Measurements from ENCODE around the gene TXNDC12.
"Not testable (repeated sequence)": the region's sequence is repeated elsewhere in the genome, so short reads cannot be mapped to it uniquely, and the experiment has no call there.

TXNDC12 gene

DNA sequence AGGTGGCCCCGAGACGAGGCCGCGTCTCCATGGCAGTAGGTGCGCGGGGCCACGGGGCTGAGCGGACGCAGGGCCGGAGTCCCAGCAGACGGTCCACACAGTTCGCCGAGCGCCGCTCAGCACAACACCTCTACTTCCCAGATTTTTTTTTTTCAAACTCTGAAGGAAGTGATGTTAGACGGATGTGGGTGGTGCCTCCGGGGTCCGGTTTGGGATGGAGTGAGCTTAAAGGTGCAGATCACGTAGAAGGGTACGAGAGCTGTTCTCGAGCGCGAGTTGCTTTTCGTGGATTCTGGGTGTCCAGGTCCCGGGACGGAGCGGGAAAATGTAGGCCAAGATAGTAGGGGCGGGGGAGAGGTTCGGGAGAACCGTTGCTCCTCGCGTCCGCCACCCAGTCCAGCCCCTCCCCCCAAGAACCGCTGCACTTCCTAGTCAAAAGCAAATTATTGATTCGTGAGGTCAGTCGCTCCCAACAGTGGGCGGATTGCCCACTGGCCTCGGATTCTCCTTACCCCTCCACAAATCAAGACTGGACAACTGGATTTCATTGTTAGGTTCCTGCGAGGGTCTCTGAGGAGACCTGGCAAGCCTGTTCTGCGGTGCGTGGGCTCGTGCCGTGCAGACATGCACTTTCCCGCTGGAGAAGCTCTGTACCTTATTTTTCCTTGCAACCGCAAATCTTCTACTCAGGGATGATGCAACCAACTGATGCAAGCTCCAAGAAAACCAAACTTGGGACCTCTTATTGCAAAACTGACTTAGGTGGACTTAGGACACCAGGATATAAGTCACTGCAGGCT, at the start of gene TXNDC12:
TXNDC12 (minus strand) TSS at position 126 of the 800 bp plus-strand sequence; CDS start at position 31, 95 bp downstream.
- peak; percentile 58 for DNase-seq (ENCODE audit: low read depth)

GRCh38 chr1:52102336-52103013, 47.5 kb upstream of the TXNDC12 start:
- no peak for DNase-seq (ENCODE audit: low read depth)

GRCh38 chr1:52098139-52098871, 43.3 kb upstream of the TXNDC12 start:
- DNase-seq (ENCODE audit: low read depth): no peak

- DNase-seq (ENCODE audit: low read depth): no peak
Measured at GRCh38 chr1:52096216-52096615, 41.2 kb upstream of the TXNDC12 start.

DNA sequence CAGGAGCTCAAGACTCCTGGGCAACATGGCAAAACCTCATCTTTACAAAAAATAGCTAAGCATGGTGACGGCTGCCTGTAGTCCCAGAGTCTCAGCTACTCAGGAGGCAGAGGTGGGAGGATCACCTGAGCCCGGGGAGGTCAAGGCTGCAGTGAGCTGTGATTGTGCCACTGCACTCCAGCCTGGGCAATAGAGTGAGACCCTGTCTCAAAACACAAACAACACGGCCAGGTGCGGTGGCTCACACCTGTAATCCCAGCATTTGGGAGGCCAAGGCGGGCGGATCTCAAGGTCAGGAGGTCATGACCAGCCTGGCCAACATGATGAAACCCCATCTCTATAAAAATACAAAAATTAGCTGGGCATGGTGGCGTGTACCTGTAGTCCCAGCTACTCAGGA, 39.3 kb upstream of the TXNDC12 start:
- DNase-seq (ENCODE audit: low read depth): not testable (repeated sequence)

- DNase-seq (ENCODE audit: low read depth): not testable (repeated sequence)
Measured at GRCh38 chr1:52087892-52088291, 32.9 kb upstream of the TXNDC12 start.

- DNase-seq (ENCODE audit: low read depth): no peak
Measured at GRCh38 chr1:52080014-52080415, 25.0 kb upstream of the TXNDC12 start.

- not testable (repeated sequence) for DNase-seq (ENCODE audit: low read depth)
Measured at GRCh38 chr1:52077277-52077676, 22.3 kb upstream of the TXNDC12 start.

GRCh38 chr1:52072291-52072690, 17.3 kb upstream of the TXNDC12 start:
- DNase-seq (ENCODE audit: low read depth): no peak

GRCh38 chr1:52070704-52071103, 15.7 kb upstream of the TXNDC12 start:
- no peak for DNase-seq (ENCODE audit: low read depth)

GRCh38 chr1:52063192-52063591, 8.2 kb upstream of the TXNDC12 start:
- no peak for DNase-seq (ENCODE audit: low read depth)

GRCh38 chr1:52060822-52061221, 5.8 kb upstream of the TXNDC12 start:
- DNase-seq (ENCODE audit: low read depth): no peak

DNA sequence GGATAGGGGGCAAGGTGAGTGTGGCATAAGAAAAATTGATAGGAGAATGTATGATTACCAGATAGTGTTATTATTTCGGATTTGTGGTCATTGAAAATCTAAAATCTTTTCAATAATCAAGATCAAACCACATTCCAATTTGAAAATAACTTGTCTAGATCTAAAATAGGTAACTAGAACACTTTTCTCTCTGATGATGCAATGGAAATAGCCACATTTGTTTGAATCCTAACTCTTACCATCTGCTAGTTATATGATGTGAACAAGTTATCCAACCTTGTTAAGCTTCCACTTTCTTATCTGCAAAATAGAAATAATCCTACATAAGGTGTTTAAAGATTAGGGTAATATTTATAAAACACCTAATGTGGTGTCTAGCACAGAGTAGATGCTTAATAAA, 4.9 kb upstream of the TXNDC12 start:
- no peak for DNase-seq (ENCODE audit: low read depth)

- DNase-seq (ENCODE audit: low read depth): no peak
Measured at GRCh38 chr1:52059321-52059720, 4.3 kb upstream of the TXNDC12 start.

DNA sequence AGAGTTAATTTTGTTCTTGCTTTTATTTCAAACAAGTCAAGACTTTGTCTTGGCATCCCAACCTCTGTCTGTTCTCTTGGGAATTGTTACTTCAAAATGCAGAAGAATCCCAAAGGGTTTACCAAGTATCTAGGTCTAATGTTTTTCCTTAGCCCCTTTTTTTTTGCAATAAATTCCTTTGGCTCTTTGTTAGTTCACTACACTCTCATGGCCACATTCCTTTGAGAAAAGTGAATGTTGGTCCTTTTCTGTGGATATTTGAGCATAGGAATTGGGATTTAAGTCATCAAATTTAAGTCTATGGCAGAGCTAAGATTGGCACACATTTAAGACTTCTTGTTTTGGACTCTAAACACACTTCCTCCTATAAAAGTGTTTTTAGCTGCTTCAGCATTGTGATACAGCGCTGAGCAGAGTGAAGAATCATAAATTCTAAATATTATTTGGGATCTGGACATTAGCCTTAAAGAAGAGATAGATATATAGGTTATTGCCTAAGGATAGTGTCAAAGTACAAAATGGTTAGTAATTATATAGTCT, 3.0 kb upstream of the TXNDC12 start:
- DNase-seq (ENCODE audit: low read depth): no peak

- DNase-seq (ENCODE audit: low read depth): no peak
Measured at GRCh38 chr1:52057255-52057654, 2.3 kb upstream of the TXNDC12 start.

GRCh38 chr1:52056937-52057231, 1.9 kb upstream of the TXNDC12 start:
- DNase-seq (ENCODE audit: low read depth): no peak

GRCh38 chr1:52056163-52056936, 1.4 kb upstream of the TXNDC12 start, which contains the start of gene BTF3L4:
Gene BTF3L4, plus strand, starts transcription at chr1:52056295. Its CDS starts 3,553 bp downstream, at chr1:52059848.
- DNase-seq (ENCODE audit: low read depth): peak; percentile 92

DNA sequence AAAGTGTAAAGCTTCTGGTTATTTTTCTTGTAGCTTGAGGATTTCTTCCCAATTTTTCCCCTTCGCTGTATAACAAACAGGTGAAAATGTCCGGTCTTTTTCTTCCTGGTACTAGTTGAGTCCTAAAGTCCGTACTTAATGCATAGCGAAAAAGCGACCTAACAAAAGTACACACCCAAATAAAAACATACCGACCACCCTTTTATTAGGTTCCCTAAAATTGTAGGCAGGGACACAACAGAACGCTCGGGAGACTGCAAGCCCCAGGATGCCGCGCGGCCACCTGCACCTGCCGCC, 823 bp upstream of the TXNDC12 start:
- no peak for DNase-seq (ENCODE audit: low read depth)

- no peak for DNase-seq (ENCODE audit: low read depth)
Measured at GRCh38 chr1:52054496-52055065, 410 bp downstream of the TXNDC12 start.

DNA sequence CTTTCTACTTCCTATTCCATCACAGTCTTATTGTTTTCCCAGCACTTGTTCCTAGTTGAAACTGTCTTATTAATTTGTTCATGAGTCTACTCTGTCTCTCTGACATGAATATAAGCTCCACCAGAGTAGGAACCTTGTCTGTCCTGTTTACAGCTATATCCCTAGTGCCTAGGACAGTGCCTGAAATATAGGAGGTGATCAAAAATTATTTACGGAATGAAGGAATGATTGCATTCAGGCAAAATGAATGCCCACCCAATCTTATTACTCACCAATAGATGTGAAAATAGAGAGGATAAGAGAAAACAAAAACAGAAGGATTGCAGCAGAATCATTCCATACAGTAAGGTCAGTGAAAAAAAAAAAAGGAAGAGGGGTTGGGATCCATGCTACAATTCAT, 1.1 kb downstream of the TXNDC12 start:
- DNase-seq (ENCODE audit: low read depth): no peak

- DNase-seq (ENCODE audit: low read depth): not testable (repeated sequence)
Measured at GRCh38 chr1:52049337-52049736, 5.7 kb downstream of the TXNDC12 start.
